GM10266 (cell line): ENCODE data around the gene COG7.
"Not testable (repeated sequence)": the region's sequence is repeated elsewhere in the genome, so short reads cannot be mapped to it uniquely, and the experiment has no call there.

ENCODE experiments used
- DNase-seq: peaks from one replicate; pipeline ENCODE4 v3.0.0; 2012; ENCODE audit errors: extremely low spot score
- CTCF ChIP-seq: IDR thresholded peaks from 2 replicates; pipeline ENCODE4 v1.5.1; 2012; ENCODE audit warnings: mild to moderate bottlenecking, low read depth; ENCODE audit not compliant: control insufficient read depth, insufficient read depth; ENCODE audit errors: missing control alignments

The COG7 gene

GRCh38 chr16:23368469-23368868, 84.5 kb downstream of the COG7 start:
- no peak for TF ChIP-seq CTCF
- DNase-seq, result no peak

- TF ChIP-seq CTCF, result no peak
- DNase-seq, result no peak
These were observed 85.0 kb downstream of the COG7 start for GRCh38 chr16:23367988-23368387.

GRCh38 chr16:23367564-23367963, 85.4 kb downstream of the COG7 start:
- TF ChIP-seq CTCF, result no peak
- DNase-seq, result no peak

- not testable (repeated sequence) for DNase-seq
These were observed 86.6 kb downstream of the COG7 start for GRCh38 chr16:23366341-23366740.

- TF ChIP-seq CTCF, result no peak
- no peak for DNase-seq
These were observed 87.3 kb downstream of the COG7 start for GRCh38 chr16:23365602-23366240.

GRCh38 chr16:23362460-23363317, 90.3 kb downstream of the COG7 start:
- no peak for TF ChIP-seq CTCF
- DNase-seq, result no peak

- DNase-seq, result no peak
These were observed 93.8 kb downstream of the COG7 start for GRCh38 chr16:23359092-23359760.

More at GRCh38 chr16:23359092-23359760, 93.8 kb downstream of the COG7 start:
- no peak for TF ChIP-seq CTCF
